ENCODE measurements around the gene STARD10. TPM values are rescaled to one million over a fixed set of nuclear protein-coding genes. Genes with fewer than 3 reads are reported as not detected.
A peak's percentile ranks its signal among the peaks of the same experiment; 100 is the strongest.

The STARD10 gene
- total and polyA plus RNA-seq, 9 of the 15 experiments (the other 6 are each of a cell fraction or from before 2014, with no cell fraction given) = 0.15 to 52.9 (median 32.3) TPM

DNA sequence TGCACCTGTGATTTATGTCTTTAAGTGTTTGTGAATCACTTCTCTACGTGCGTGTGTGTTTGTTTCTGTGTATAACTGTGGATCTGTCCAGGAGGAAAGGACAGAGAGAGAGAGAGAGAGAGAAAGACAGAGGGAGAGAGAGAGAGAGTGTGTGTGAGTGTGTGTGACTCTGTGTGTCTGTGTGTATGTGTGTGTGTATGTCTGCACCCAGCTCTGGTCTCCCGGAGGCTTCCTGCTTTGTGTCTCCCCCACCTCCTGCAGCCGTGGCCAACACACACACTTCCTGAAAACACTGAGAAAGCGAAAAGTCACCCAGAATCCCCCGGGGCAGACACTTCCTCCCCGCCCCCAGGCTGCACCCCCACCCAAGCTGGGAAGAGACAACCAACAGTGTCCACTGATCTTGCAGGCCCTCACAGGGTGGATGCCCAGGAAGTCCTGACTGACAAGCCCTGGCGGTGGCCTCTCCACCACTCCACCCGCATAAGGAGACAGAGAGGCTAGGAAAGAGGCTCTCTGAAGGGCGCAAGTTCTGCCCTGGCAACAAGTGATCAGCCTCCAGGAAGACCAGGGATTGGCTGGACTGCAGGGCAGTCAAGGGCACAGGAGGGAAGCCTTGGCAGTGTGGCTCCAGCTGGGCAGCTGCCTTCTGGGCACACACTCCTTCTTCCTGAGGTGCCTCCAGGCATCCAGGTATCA lies 71.6 kb downstream of the STARD10 start (continued):
- TF ChIP-seq, protein P1, sequence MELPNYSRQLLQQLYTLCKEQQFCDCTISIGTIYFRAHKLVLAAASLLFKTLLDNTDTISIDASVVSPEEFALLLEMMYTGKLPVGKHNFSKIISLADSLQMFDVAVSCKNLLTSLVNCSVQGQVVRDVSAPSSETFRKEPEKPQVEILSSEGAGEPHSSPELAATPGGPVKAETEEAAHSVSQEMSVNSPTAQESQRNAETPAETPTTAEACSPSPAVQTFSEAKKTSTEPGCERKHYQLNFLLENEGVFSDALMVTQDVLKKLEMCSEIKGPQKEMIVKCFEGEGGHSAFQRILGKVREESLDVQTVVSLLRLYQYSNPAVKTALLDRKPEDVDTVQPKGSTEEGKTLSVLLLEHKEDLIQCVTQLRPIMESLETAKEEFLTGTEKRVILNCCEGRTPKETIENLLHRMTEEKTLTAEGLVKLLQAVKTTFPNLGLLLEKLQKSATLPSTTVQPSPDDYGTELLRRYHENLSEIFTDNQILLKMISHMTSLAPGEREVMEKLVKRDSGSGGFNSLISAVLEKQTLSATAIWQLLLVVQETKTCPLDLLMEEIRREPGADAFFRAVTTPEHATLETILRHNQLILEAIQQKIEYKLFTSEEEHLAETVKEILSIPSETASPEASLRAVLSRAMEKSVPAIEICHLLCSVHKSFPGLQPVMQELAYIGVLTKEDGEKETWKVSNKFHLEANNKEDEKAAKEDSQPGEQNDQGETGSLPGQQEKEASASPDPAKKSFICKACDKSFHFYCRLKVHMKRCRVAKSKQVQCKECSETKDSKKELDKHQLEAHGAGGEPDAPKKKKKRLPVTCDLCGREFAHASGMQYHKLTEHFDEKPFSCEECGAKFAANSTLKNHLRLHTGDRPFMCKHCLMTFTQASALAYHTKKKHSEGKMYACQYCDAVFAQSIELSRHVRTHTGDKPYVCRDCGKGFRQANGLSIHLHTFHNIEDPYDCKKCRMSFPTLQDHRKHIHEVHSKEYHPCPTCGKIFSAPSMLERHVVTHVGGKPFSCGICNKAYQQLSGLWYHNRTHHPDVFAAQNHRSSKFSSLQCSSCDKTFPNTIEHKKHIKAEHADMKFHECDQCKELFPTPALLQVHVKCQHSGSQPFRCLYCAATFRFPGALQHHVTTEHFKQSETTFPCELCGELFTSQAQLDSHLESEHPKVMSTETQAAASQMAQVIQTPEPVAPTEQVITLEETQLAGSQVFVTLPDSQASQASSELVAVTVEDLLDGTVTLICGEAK (IDR thresholded peaks at IDR 0.05) = 0 out of 2 replicates have a peak, but pooled peaks have one; percentile 43
- TF ChIP-seq, protein P1 (CRISPR knock-in tag; IDR thresholded peaks at IDR 0.05) = no peak
- TF ChIP-seq LARP7 (IDR thresholded peaks at IDR 0.05) (peak; percentile 83; the same call in 1 of the 2 replicates), GABPA (tag; conservative IDR thresholded peaks at IDR 0.05; ENCODE audit: low read depth) (0 out of 2 replicates have a peak, but pooled peaks have one; percentile 49), HIVEP1 (CRISPR knock-in tag; IDR thresholded peaks at IDR 0.05) (no peak), THRAP3 (IDR thresholded peaks at IDR 0.05; ENCODE audit: borderline replicate concordance) (peak; percentile 71; the same call in 1 of the 2 replicates), SUPT5H (IDR thresholded peaks at IDR 0.05) (peak; percentile 70), ELF4 (CRISPR knock-in tag; IDR thresholded peaks at IDR 0.05) (peak; percentile 90), MEF2A (IDR thresholded peaks at IDR 0.05; ENCODE audit: control insufficient read depth, low read depth, low read length) (no peak), CREM (IDR thresholded peaks at IDR 0.05; ENCODE audit: low read depth) (peak; percentile 97), FOXK2 (conservative IDR thresholded peaks at IDR 0.05 in 1 of 2, IDR thresholded peaks at IDR 0.05 in 1 of 2; ENCODE audit: low read depth in 2 of 2) (peak; percentile 56 to 65), POLR2G (IDR thresholded peaks at IDR 0.05; ENCODE audit: low read depth, low read length) (peak; percentile 28; the same call in 1 of the 2 replicates), CREB1 (IDR thresholded peaks at IDR 0.05) (peak; percentile 90), CREB1 (CRISPR knock-in tag; IDR thresholded peaks at IDR 0.05) (peak; percentile 97), KHSRP (IDR thresholded peaks at IDR 0.05) (0 out of 2 replicates have a peak, but pooled peaks have one; percentile 49), BACH1 (tag; IDR thresholded peaks at IDR 0.05) (no peak), HLTF (IDR thresholded peaks at IDR 0.05) (peak; percentile 74; the same call in 1 of the 2 replicates), FOS (IDR thresholded peaks at IDR 0.05; ENCODE audit: extremely low read depth, insufficient read length) (peak; percentile 70), NR2C1 (IDR thresholded peaks at IDR 0.05) (no peak), NR2C1 (tag; IDR thresholded peaks at IDR 0.05) (no peak), TCF7 (IDR thresholded peaks at IDR 0.05; ENCODE audit: borderline replicate concordance) (no peak)
- TF ChIP-seq, protein P2, sequence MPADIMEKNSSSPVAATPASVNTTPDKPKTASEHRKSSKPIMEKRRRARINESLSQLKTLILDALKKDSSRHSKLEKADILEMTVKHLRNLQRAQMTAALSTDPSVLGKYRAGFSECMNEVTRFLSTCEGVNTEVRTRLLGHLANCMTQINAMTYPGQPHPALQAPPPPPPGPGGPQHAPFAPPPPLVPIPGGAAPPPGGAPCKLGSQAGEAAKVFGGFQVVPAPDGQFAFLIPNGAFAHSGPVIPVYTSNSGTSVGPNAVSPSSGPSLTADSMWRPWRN (IDR thresholded peaks at IDR 0.05; ENCODE audit: low read depth) = peak; percentile 70; the same call in 1 of the 2 replicates

All from K562 (cell line).